SK-N-SH (cell line): ENCODE data around the gene ATXN7. TPM values are rescaled to one million over a fixed set of nuclear protein-coding genes. Genes with fewer than 3 reads are reported as not detected.

Experiments
- CTCF ChIA-PET: fragments of 300-600, 350-600 bp; formaldehyde crosslinking; extraction: SDS; loops from one replicate; lab custom pipeline; 2021; lab: Yijun Ruan, JAX
- POLR2A ChIA-PET: fragments of 350-600 bp; sonication (Branson Sonifier 250); formaldehyde crosslinking; extraction: SDS; loops from one replicate; lab custom pipeline; 2020; ENCODE audit warnings: antibody characterized with exemption, inconsistent platforms; lab: Yijun Ruan, JAX
- DNase-seq: peaks from one replicate; pipeline ENCODE4 v3.0.0; 2012
- H2AFZ ChIP-seq: fragments of 200-600 bp; sonication (generic); 2 replicates; pipeline ENCODE4 v1.8.1; 2016; ENCODE audit warnings: antibody characterized with exemption, mild to moderate bottlenecking, low read depth
- H3F3A ChIP-seq: fragments of 200-600 bp; sonication (generic); replicated peaks from 2 replicates; pipeline ENCODE3; 2016; ENCODE audit warnings: antibody characterized with exemption, mild to moderate bottlenecking; ENCODE audit not compliant: insufficient read depth
- H3K27ac ChIP-seq, 2 experiments: fragments of 200-500 bp in 1 of 2; fragments of 200-600 bp in 1 of 2; sonication (Bioruptor generic) in 1 of 2; sonication (generic), shearing (Covaris generic) in 1 of 2; 2 replicates each; pipeline versions ENCODE4 v1.5.1 to v1.6.1; 2014 to 2016; ENCODE audit warnings: low read depth in 2 of 2, inconsistent platforms in 1 of 2, low read length in 1 of 2, mild to moderate bottlenecking in 1 of 2, mixed read lengths in 1 of 2
- H3K27me3 ChIP-seq: fragments of 200-600 bp; sonication (generic), shearing (Covaris generic); 2 replicates; pipeline ENCODE4 v1.6.1; 2016; ENCODE audit warnings: mixed run types; ENCODE audit not compliant: insufficient read depth
- H3K36me3 ChIP-seq, 2 experiments: fragments of 200-500 bp in 1 of 2; fragments of 200-600 bp in 1 of 2; sonication (Bioruptor generic) in 1 of 2; sonication (generic) in 1 of 2; replicated peaks in 1 of 2; 2 replicates each; pipeline versions ENCODE3 to v1.5.1; 2014 to 2016; ENCODE audit warnings: low read length in 1 of 2, mild to moderate bottlenecking in 1 of 2; ENCODE audit not compliant: insufficient read depth in 2 of 2, control insufficient read depth in 1 of 2
- H3K4me1 ChIP-seq, 2 experiments: fragments of 200-500 bp in 1 of 2; fragments of 200-600 bp in 1 of 2; sonication (Bioruptor generic) in 1 of 2; sonication (generic), shearing (Covaris generic) in 1 of 2; 2 replicates each; pipeline versions ENCODE4 v1.5.1 to v1.6.1; 2014 to 2016; ENCODE audit warnings: low read depth in 1 of 2, low read length in 1 of 2, mixed run types in 1 of 2; ENCODE audit not compliant: insufficient read depth in 2 of 2, control insufficient read depth in 1 of 2
- H3K4me2 ChIP-seq: fragments of 200-600 bp; sonication (generic), shearing (Covaris generic); 2 replicates; pipeline ENCODE4 v1.6.1; 2017; ENCODE audit warnings: mixed run types
- H3K4me3 ChIP-seq, 2 experiments: fragments of 200-500 bp in 1 of 2; fragments of 200-600 bp in 1 of 2; sonication (Bioruptor generic) in 1 of 2; sonication (generic), shearing (Covaris generic) in 1 of 2; 2 replicates each; pipeline versions ENCODE4 v1.5.1 to v1.8.1; 2014 to 2016; ENCODE audit warnings: low read depth in 2 of 2, inconsistent platforms in 1 of 2, low read length in 1 of 2, mild to moderate bottlenecking in 1 of 2, mixed read lengths in 1 of 2, moderate library complexity in 1 of 2
- H3K79me2 ChIP-seq: fragments of 200-600 bp; sonication (generic); 2 replicates; pipeline ENCODE4 v1.8.1; 2017; ENCODE audit warnings: mild to moderate bottlenecking; ENCODE audit not compliant: insufficient read depth
- H3K9ac ChIP-seq: fragments of 200-600 bp; sonication (generic); 2 replicates; pipeline ENCODE4 v1.6.1; 2017; ENCODE audit warnings: mixed run types
- H3K9me2 ChIP-seq: fragments of 200-600 bp; sonication (generic); 2 replicates; pipeline ENCODE4 v1.6.1; 2017; ENCODE audit warnings: mixed run types
- H3K9me3 ChIP-seq: fragments of 200-600 bp; sonication (generic); 2 replicates; pipeline ENCODE4 v1.6.1; 2017; ENCODE audit warnings: mixed run types, mild to moderate bottlenecking, moderate library complexity
- H4K20me1 ChIP-seq: fragments of 200-600 bp; sonication (generic); 2 replicates; pipeline ENCODE4 v1.6.1; 2017; ENCODE audit warnings: mild to moderate bottlenecking, mixed run types; ENCODE audit not compliant: insufficient read depth
- CTCF ChIP-seq: fragments of 200-600 bp; sonication (generic); IDR thresholded peaks from 2 replicates; pipeline ENCODE4 v1.6.1; 2017; ENCODE audit warnings: antibody characterized with exemption, mild to moderate bottlenecking, moderate library complexity
- ELF1 ChIP-seq: IDR thresholded peaks from 2 replicates; pipeline ENCODE4 v1.4.0; 2012
- GABPA ChIP-seq: IDR thresholded peaks from 2 replicates; pipeline ENCODE4 v1.4.0; 2012; ENCODE audit warnings: low read depth, mild to moderate bottlenecking
- MAX ChIP-seq: IDR thresholded peaks from 2 replicates; pipeline ENCODE4 v1.4.0; 2012; ENCODE audit warnings: low read depth
- MXI1 ChIP-seq: IDR thresholded peaks from 2 replicates; pipeline ENCODE4 v1.6.1; 2012; ENCODE audit warnings: mild to moderate bottlenecking, low read depth, low read length, improper control_type of control experiment
- PBX3 ChIP-seq: IDR thresholded peaks from 2 replicates; pipeline ENCODE4; 2012
- RAD21 ChIP-seq: IDR thresholded peaks from 2 replicates; pipeline ENCODE4 v1.6.1; 2012; ENCODE audit warnings: mild to moderate bottlenecking, low read length
- RCOR1 ChIP-seq: fragments of 150-350 bp; IDR thresholded peaks from 2 replicates; pipeline ENCODE4 v1.6.1; 2017; ENCODE audit warnings: antibody characterized with exemption, low read length
- SIN3A ChIP-seq: IDR thresholded peaks from 2 replicates; pipeline ENCODE4 v1.6.1; 2012; ENCODE audit warnings: low read depth, mild to moderate bottlenecking, low read length, moderate library complexity, borderline replicate concordance
- SMC3 ChIP-seq: IDR thresholded peaks from 2 replicates; pipeline ENCODE4 v1.6.1; 2012; ENCODE audit warnings: low read depth, low read length, improper control_type of control experiment
- TAF1 ChIP-seq: IDR thresholded peaks from 2 replicates; pipeline ENCODE4 v1.6.1; 2012; ENCODE audit warnings: low read depth, mild to moderate bottlenecking, low read length, moderate library complexity, borderline replicate concordance
- YY1 ChIP-seq: IDR thresholded peaks from 2 replicates; pipeline ENCODE4 v1.4.0; 2012; ENCODE audit warnings: low read depth, mild to moderate bottlenecking
- WGBS: methylation state at CpG from one replicate; pipeline ENCODE4 v1.1.6; 2017; ENCODE audit warnings: low lambda C conversion rate; 5-methylcytosine and 5-hydroxymethylcytosine counted together
- polyA plus RNA-seq, 3 experiments: library from polyadenylated mRNA; depleted of rRNA; stranded (reverse); fragments of >200 nt; gene quantifications; 2 replicates each; pipeline ENCODE4 v1.2.3, GENCODE V29; 2012
- TF ChIP-seq, protein P1 (sequence below): IDR thresholded peaks from 2 replicates; pipeline ENCODE4 v1.4.0; 2012; ENCODE audit warnings: low read depth, borderline replicate concordance
- TF ChIP-seq, protein P2 (sequence below): IDR thresholded peaks from 2 replicates; pipeline ENCODE4 v1.6.1; 2012; ENCODE audit warnings: mild to moderate bottlenecking, low read depth, low read length, moderate library complexity

Gene ATXN7
- polyA plus RNA-seq, 1 of the 3 experiments (the other 2 are of a cell fraction), result 6.2 TPM

- CTCF ChIA-PET, result no interaction called here
- no peak overlapping the region for H3K9ac ChIP-seq
- POLR2A ChIA-PET, result no interaction called here
- no peaks in the 10 kb centered on the region for H3K4me1 ChIP-seq
- no peak overlapping the region for H3K4me3 ChIP-seq
- no peaks in the 10 kb centered on the region for H3F3A ChIP-seq
- H3K27me3 ChIP-seq, result no peaks in the 10 kb centered on the region
- H3K9me2 ChIP-seq, result no peaks in the 10 kb centered on the region
- H2AFZ ChIP-seq, result no peak overlapping the region
- no peak overlapping the region for H3K4me2 ChIP-seq
- TF ChIP-seq GABPA (no peak), CTCF (no peak), ELF1 (no peak), SIN3A (no peak), RCOR1 (no peak), RAD21 (no peak), YY1 (no peak), TAF1 (no peak), MXI1 (no peak), PBX3 (no peak), MAX (no peak), SMC3 (no peak)
- TF ChIP-seq, protein P1, sequence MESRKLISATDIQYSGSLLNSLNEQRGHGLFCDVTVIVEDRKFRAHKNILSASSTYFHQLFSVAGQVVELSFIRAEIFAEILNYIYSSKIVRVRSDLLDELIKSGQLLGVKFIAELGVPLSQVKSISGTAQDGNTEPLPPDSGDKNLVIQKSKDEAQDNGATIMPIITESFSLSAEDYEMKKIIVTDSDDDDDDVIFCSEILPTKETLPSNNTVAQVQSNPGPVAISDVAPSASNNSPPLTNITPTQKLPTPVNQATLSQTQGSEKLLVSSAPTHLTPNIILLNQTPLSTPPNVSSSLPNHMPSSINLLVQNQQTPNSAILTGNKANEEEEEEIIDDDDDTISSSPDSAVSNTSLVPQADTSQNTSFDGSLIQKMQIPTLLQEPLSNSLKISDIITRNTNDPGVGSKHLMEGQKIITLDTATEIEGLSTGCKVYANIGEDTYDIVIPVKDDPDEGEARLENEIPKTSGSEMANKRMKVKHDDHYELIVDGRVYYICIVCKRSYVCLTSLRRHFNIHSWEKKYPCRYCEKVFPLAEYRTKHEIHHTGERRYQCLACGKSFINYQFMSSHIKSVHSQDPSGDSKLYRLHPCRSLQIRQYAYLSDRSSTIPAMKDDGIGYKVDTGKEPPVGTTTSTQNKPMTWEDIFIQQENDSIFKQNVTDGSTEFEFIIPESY, result no peak
- TF ChIP-seq, protein P2, sequence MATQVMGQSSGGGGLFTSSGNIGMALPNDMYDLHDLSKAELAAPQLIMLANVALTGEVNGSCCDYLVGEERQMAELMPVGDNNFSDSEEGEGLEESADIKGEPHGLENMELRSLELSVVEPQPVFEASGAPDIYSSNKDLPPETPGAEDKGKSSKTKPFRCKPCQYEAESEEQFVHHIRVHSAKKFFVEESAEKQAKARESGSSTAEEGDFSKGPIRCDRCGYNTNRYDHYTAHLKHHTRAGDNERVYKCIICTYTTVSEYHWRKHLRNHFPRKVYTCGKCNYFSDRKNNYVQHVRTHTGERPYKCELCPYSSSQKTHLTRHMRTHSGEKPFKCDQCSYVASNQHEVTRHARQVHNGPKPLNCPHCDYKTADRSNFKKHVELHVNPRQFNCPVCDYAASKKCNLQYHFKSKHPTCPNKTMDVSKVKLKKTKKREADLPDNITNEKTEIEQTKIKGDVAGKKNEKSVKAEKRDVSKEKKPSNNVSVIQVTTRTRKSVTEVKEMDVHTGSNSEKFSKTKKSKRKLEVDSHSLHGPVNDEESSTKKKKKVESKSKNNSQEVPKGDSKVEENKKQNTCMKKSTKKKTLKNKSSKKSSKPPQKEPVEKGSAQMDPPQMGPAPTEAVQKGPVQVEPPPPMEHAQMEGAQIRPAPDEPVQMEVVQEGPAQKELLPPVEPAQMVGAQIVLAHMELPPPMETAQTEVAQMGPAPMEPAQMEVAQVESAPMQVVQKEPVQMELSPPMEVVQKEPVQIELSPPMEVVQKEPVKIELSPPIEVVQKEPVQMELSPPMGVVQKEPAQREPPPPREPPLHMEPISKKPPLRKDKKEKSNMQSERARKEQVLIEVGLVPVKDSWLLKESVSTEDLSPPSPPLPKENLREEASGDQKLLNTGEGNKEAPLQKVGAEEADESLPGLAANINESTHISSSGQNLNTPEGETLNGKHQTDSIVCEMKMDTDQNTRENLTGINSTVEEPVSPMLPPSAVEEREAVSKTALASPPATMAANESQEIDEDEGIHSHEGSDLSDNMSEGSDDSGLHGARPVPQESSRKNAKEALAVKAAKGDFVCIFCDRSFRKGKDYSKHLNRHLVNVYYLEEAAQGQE, result no peak
- H3K9me3 ChIP-seq, result no peaks in the 10 kb centered on the region
- H3K79me2 ChIP-seq, result 0 out of 2 replicates have a peak, but pooled peaks cover under 1% of the 10 kb centered on the region
- DNase-seq, result no peak
- no peaks in the 10 kb centered on the region for H4K20me1 ChIP-seq
- peaks cover 45 to 87% of the 10 kb centered on the region in 2 experiments for H3K36me3 ChIP-seq
- WGBS, result 97% methylated on average over 2 of the region's 2 CpGs
- H3K27ac ChIP-seq, result no peak overlapping the region
These were observed 123.2 kb downstream of the ATXN7 start for GRCh38 chr3:63986831-63987230.
